DMS153 treated with DMSO at 0.1 percent for 48 hours (cell line): ENCODE measurements around the gene JAG2.

Experiments
- DNase-seq: peaks from one replicate; lab custom pipeline; 2025; ENCODE audit not compliant: unreplicated experiment; lab: John Stamatoyannopoulos, UW

The JAG2 gene

GRCh38 chr14:105168496-105168978 lies at the start of gene JAG2:
TSS of gene JAG2 (minus strand) at chr14:105168776. CDS start at chr14:105168420, 356 bp downstream.
- DNase-seq = no peak

- no peak for DNase-seq
Observed at GRCh38 chr14:105217774-105218173, 49.2 kb upstream of the JAG2 start.

DNA sequence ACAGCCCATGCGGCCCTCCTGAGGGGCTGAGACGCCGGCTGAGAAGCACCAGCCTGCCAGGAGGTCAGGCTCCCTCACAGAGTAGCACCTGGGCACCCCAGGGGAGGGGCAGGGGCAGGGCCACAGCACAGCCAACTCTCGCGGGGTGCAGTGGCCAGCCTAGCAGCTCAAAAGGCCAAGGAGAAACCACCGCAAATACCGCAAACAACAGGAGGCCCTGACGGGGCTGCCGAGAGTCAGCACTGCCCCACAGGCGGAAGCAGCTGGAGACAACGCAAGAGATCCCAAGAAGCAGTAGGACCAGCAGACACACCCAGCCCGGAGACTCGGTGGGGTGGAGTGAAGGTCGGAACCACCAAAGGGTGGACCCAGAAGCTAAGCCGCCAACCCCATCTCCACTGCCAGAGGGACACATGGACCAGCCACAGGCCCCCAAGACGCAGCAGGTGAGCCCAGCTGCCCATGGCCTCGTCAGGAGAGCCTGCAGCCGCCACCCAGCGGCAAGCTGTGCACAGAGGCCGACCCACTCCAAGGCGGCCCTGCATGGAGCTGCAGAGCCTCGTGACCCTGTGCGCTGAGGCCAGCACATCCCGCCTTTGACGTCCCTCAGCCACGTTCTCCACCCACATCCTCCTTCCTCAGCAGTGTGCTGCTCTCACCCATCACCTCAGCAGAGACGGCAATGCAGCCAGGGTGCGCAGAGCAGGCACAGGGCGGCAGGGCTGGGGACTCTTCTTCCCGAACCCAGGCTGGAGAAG lies 48.1 kb upstream of the JAG2 start:
- no peak for DNase-seq

- DNase-seq = no peak
Observed at GRCh38 chr14:105215602-105216001, 47.0 kb upstream of the JAG2 start.

GRCh38 chr14:105214324-105214915 lies 45.8 kb upstream of the JAG2 start:
- no peak for DNase-seq

DNA sequence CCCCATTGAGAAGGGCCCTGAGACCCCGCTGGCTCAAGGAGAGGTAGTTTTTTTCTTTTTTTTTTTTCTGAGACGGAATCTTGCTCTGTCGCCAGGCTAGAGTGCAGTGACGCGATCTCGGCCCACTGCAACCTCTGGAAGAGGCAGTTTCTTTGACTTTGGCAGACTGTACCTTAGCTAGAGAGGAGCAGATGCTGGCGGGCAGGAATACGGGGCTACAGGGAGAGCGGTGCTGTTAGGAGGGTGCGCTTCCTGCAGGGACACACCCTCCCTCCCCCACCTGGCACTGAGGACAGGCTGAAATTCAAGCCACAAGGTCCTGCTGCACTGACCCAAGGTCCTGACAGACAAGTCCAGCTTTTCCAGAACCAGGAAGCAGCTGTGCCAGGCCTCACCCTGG lies 44.8 kb upstream of the JAG2 start:
- DNase-seq = no peak

GRCh38 chr14:105212541-105213300 lies 44.1 kb upstream of the JAG2 start:
- no peak for DNase-seq

DNA sequence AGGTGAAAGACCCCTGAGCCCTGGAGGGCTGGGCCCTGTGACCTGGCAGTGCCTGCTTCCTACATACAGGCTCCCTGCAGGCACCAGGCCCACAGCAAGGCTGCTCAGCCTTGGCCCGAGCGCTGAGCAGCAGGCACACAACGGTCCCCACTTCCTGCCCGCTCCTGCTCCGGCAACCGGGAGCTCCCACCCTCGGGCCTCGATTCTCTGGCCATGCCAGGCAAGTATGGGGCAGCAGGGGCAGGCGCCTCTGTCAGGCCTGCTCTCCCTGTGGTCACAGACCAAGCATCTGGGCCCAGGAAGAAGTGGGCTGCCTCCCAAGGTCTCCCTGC lies 43.1 kb upstream of the JAG2 start:
- DNase-seq = no peak

- DNase-seq = no peak
Observed at GRCh38 chr14:105211086-105211757, 42.6 kb upstream of the JAG2 start.

DNA sequence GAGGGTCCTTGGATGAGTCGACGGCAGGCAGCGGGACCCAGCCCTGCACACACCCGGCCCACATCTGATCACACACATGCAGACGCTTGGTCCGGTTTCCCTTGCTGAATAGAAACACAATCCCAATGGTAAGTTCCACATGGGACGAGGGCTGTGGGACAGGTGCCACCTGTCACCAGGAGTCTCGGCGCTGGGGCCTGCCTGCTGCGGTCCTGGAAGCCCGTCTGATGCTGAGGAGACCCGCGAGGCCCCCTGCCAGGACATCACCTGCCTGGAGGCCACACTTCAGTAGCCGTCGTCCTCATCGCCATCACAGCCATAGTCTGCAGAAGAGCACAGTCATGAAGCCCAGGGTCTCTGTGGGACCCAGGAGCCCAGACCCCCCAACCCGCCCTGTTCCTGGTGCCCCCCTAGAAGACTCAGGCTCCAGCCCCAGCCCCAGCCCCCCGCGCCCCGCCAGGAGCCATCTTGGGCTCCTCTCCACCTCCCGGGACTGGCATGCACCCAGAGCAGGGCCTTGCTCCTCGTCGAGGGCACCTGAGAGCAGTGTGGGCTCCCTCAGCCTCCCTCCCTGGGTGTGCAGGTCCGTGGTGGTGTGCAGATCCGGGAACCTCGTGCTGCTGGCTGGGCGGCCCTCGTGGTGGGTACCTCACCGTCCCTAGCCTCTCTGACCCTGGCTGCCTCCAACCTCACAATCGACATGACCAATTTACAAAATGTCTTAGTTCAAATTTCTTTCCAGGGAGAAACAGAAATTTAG lies 41.9 kb upstream of the JAG2 start:
- DNase-seq = no peak

GRCh38 chr14:105209646-105210045 lies 41.1 kb upstream of the JAG2 start:
- no peak for DNase-seq

DNA sequence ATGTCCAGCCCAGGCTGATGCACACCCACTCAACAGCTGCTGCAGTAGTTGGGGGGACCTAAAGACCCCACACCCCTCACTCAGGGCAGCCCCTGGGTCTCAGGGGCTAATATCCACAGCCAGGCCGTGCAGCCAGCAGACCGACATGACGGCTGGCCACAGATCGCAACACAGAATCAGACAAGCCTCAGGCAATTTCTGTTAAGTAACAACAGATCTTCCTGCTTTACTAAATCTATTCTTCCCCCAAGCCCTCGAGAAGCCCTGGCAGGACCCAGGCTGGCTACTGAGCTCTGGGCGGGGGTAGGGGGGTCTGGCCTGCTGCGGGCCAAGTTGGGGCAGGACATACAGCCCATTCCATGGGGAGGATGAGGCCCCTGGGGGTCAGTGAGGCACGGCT lies 40.5 kb upstream of the JAG2 start:
- no peak for DNase-seq

- DNase-seq = no peak
Observed at GRCh38 chr14:105208738-105209075, 40.1 kb upstream of the JAG2 start.

DNA sequence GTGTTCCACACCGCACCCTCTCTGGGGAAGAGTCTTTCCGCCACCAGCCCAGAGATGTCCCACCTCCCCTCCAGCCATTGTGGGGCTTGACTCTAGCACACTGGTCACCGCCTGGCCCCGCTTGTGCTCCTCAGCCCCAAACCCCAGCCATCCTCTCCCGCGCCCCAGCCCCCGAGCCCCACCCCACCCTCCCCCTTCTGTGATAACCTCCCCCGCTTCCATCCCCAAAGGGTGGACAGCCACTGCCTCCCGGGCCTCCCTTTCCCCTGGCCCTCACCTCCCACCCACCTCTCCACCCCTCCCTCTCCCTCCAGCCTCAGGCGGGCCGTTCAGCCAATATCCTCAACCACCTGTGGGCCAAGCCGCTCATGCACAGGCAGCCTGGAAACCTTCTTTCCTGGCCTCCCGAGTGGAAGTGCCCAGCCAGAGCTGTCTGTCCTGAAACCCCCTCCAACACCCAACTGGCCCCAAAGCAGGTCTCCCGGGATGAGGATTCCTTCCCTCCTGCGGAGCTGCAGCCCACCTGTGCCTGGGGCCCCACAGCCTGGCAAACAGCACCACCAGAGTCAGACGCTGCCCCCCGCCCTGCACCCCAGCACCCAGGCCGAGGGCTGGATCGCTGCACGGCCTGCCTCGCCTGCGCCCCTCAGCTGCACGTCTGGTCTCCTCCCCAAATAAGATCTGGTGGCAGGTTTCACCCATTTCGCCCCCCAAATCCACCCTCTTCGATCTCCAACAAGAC lies 39.6 kb upstream of the JAG2 start:
- no peak for DNase-seq

DNA sequence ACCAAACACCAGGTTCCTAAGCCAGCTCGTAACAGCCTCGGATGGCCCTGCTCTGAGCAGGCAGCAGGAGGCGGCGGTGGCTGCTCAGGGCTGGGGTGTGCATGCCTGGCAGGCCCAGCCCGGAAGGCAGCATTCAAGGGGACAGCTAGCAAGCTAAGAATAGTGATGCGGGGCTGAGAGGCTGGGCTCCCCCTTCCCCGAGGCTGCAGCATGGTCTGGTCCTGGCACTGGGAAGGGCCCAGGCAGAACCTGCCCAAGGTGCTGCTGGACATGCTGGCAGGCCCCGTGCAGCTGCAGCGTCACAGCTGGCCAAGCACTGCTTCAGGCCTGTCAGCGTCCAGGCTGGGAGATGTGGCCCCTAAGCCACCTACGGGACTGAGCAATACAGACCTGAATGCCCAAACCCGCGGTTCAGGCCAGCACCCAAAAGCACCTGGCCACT lies 38.9 kb upstream of the JAG2 start:
- DNase-seq = no peak

GRCh38 chr14:105206873-105207272 lies 38.3 kb upstream of the JAG2 start:
- DNase-seq = no peak

DNA sequence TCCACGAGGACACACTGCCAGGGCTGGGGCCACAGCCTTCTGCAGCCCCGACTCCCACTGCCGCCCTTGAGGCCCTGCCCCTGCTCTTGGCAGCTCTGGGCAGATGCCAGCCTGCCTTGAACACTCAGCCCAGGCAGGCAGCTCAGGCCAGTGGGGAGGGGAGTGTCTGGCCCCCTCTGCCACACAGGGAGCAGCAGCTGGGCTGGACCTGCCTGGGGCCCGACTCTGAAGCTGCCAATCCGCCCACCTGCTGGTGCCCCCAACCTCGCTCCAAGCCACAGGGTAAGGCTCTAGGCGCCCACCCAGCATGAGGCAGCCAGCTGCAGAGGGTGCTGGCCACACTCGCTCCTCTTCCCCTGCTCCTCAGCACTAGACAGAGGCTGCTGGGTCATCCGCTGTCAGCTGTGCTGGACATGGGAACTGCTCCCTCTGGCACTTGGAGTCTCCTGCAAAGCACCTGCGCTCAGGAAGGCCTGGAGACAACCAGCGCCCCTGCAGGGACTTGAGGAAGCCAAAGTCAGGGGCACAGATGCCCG lies 37.2 kb upstream of the JAG2 start:
- no peak for DNase-seq

DNA sequence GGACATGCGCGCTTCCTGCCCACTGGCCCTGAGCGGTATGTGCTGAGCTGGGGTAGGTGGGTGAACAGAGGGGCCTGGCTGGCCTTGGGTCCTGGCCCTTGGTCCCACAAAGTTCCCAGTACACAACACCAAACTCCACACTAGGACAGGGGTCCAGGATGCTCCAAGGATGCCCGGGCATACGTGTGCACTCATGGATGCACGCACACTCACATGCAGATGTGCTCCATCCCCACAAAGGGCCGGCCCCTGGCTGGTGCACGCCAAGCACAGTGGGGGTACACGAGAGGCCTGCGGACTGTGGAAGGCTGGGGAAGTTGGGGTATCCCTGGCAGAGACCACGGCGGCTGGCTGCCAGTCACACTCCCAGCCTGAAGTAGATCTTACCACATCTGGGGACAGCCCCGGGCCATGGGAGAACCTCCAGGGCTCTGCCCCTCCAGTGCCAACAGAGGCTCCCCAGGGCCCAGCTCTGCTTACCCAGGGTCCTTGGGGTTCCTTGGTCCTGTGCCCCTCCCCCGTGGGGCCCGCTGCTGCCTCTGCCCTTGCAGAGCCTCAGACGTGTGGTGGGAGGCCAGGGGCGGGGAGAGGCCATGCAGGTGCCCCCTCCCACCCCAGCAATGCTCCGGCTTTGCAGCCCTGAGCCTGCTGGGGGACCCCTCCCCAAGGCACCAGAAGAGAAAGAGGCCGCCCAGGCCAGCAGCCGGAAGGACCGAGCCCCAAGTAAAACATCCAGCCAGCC lies 36.5 kb upstream of the JAG2 start:
- no peak for DNase-seq

- DNase-seq = no peak
Observed at GRCh38 chr14:105204206-105204930, 35.8 kb upstream of the JAG2 start.
